Nephron progenitor cell (in vitro differentiated cells): Measurements from ENCODE around the gene RPS19BP1.
A peak's percentile ranks its signal among the peaks of the same experiment; 100 is the strongest.

Experiments used
- DNase-seq: peaks from one replicate; pipeline ENCODE4 v3.0.0; 2021
- H3K27ac Mint-ChIP-seq: 2 replicates; pipeline ENCODE4 v1.8.0; 2021; ENCODE audit warnings: mild to moderate bottlenecking, moderate library complexity, mixed read lengths
- H3K27me3 Mint-ChIP-seq: 2 replicates; pipeline ENCODE4 v1.8.0; 2021; ENCODE audit warnings: mild to moderate bottlenecking, low read depth, mixed read lengths; ENCODE audit not compliant: poor library complexity
- H3K36me3 Mint-ChIP-seq: 2 replicates; pipeline ENCODE4 v1.8.0; 2021; ENCODE audit warnings: low read depth, mixed read lengths
- H3K4me1 Mint-ChIP-seq: 2 replicates; pipeline ENCODE4 v1.8.0; 2021; ENCODE audit warnings: mixed read lengths
- H3K4me3 Mint-ChIP-seq: 2 replicates; pipeline ENCODE4 v1.8.0; 2021; ENCODE audit warnings: mild to moderate bottlenecking, moderate library complexity, mixed read lengths
- H3K9me3 Mint-ChIP-seq: 2 replicates; pipeline ENCODE4 v1.8.0; 2021; ENCODE audit warnings: mild to moderate bottlenecking, moderate library complexity, mixed read lengths
- CTCF ChIP-seq: fragments of 200-600 bp; sonication (generic); IDR thresholded peaks from 2 replicates; pipeline ENCODE4 v1.5.0; 2021; ENCODE audit warnings: antibody characterized with exemption

RPS19BP1 gene

GRCh38 chr22:39532215-39533073 lies at the start of gene RPS19BP1:
Gene RPS19BP1, minus strand, starts transcription at chr22:39532748. Its CDS starts 10 bp downstream, at chr22:39532738.
- H3K4me3 Mint-ChIP-seq = peak within 1 kb of the TSS; percentile 91
- H3K27ac Mint-ChIP-seq = peak within 1 kb of the TSS; percentile 82
- peaks cover 3% of the 10 kb centered on the region for H3K27me3 Mint-ChIP-seq
- H3K4me1 Mint-ChIP-seq = peaks cover 67% of the 10 kb centered on the region
- no peak for TF ChIP-seq CTCF
- DNase-seq = peak; percentile 99
- H3K36me3 Mint-ChIP-seq = peaks cover 18% of the 10 kb centered on the region
- no peaks in the 10 kb centered on the region for H3K9me3 Mint-ChIP-seq

GRCh38 chr22:39581303-39581702 lies 48.8 kb upstream of the RPS19BP1 start:
- Mint-ChIP-seq H3K9me3 (peaks cover 8% of the 10 kb centered on the region), H3K27ac (no peak overlapping the region), H3K4me3 (no peak overlapping the region), H3K36me3 (peaks cover 7% of the 10 kb centered on the region), H3K4me1 (peaks cover 50% of the 10 kb centered on the region), H3K27me3 (peaks cover 10% of the 10 kb centered on the region)
- TF ChIP-seq CTCF = no peak
- no peak for DNase-seq

GRCh38 chr22:39580795-39581194 lies 48.2 kb upstream of the RPS19BP1 start:
- H3K9me3 Mint-ChIP-seq = peaks cover 8% of the 10 kb centered on the region
- no peak for TF ChIP-seq CTCF
- peaks cover 7% of the 10 kb centered on the region for H3K36me3 Mint-ChIP-seq
- H3K4me3 Mint-ChIP-seq = no peak overlapping the region
- H3K27ac Mint-ChIP-seq = peak overlapping the region; percentile 21
- peaks cover 10% of the 10 kb centered on the region for H3K27me3 Mint-ChIP-seq
- H3K4me1 Mint-ChIP-seq = peaks cover 50% of the 10 kb centered on the region
- DNase-seq = no peak

GRCh38 chr22:39580006-39580441 lies 47.5 kb upstream of the RPS19BP1 start:
- peaks cover 52% of the 10 kb centered on the region for H3K4me1 Mint-ChIP-seq
- no peak overlapping the region for H3K4me3 Mint-ChIP-seq
- peak overlapping the region; percentile 83 for H3K27ac Mint-ChIP-seq
- no peak for TF ChIP-seq CTCF
- peaks cover 10% of the 10 kb centered on the region for H3K27me3 Mint-ChIP-seq
- peaks cover 8% of the 10 kb centered on the region for H3K9me3 Mint-ChIP-seq
- DNase-seq = no peak
- peaks cover 7% of the 10 kb centered on the region for H3K36me3 Mint-ChIP-seq

GRCh38 chr22:39577900-39578299 lies 45.4 kb upstream of the RPS19BP1 start:
- Mint-ChIP-seq H3K4me3 (no peak overlapping the region), H3K4me1 (peaks cover 73% of the 10 kb centered on the region), H3K27me3 (peaks cover 7% of the 10 kb centered on the region), H3K27ac (no peak overlapping the region), H3K36me3 (peaks cover under 1% of the 10 kb centered on the region), H3K9me3 (peaks cover 1% of the 10 kb centered on the region)
- no peak for DNase-seq
- no peak for TF ChIP-seq CTCF

- H3K27ac Mint-ChIP-seq = no peak overlapping the region
- DNase-seq = no peak
- H3K4me1 Mint-ChIP-seq = peaks cover 74% of the 10 kb centered on the region
- no peaks in the 10 kb centered on the region for H3K9me3 Mint-ChIP-seq
- H3K4me3 Mint-ChIP-seq = no peak overlapping the region
- no peak for TF ChIP-seq CTCF
- H3K36me3 Mint-ChIP-seq = no peaks in the 10 kb centered on the region
- H3K27me3 Mint-ChIP-seq = peaks cover 1% of the 10 kb centered on the region
These were observed 44.8 kb upstream of the RPS19BP1 start for GRCh38 chr22:39577366-39577765.
